NCI-H82 (cell line): ENCODE measurements around the gene ADAM22.
"Not testable (repeated sequence)": the region's sequence is repeated elsewhere in the genome, so short reads cannot be mapped to it uniquely, and the experiment has no call there.

Source experiments
- DNase-seq: peaks from one replicate; lab custom pipeline; 2025; lab: John Stamatoyannopoulos, UW

The ADAM22 gene

DNA sequence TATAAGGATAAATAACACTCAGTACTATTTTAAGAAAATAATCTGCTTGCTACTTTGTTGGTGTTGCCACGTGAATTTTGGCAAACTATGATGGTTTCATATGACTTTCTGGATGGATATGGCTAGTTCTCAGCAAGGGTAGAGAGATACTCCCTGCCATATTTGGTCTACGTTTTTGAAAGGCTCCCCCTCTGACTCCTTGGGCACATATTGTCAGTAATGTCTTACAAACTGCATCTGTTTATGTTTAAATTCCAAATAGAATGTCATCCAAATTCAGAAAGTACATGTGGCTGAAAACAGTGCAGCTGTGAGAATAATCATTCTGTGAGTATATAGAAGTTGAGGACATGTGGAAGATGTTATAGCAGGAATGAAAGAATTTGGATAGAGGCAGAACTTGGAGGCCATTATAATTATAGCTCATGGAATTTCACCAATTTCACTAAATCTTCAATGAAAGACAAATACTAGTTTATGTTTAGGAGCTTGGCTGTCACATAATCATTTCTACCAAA, 178.0 kb downstream of the ADAM22 start:
- no peak for DNase-seq

DNA sequence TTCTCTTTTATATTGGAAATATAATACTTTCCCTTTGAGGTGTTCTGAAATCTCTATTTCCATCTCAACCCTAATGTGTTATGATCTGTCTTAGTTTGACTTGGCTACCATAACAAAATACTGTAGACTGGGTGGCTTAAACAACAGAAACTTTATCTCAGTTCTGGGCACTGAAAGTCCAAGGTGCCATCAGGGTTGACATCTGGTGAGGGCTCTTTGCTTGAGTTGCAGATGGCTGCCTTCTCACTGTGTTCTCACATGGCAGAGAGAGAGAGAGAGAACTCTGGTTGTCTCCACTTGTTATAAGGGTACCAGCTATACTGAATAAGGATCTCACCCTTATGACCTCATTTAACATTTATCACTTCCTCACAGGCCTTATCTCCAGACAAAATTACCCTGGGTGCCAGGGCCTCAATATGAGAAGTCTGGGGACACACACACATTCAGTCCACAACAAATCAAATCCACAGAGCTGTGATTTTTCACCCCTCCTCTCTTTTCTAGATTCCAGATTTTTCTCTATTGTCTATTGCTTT, 181.3 kb downstream of the ADAM22 start:
- peak; percentile 14 for DNase-seq

DNA sequence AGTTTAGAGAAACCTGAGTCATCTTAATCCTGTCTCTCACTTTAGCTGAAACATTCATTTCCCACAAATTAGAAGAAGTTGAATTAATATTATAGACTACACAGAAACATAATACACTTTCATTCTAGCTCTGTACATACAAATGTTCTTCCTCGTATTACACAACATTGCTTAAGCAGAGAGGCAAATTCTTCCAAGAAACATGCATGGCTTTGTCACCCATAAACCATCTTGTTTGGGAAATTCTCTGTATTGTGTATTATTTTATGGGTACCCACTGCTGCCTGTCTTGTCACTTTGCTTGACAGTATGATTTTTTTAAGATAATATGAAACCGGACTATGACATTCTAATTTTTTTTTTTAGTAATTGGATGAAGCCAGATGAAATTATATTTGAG, 181.8 kb downstream of the ADAM22 start:
- DNase-seq, result no peak

DNA sequence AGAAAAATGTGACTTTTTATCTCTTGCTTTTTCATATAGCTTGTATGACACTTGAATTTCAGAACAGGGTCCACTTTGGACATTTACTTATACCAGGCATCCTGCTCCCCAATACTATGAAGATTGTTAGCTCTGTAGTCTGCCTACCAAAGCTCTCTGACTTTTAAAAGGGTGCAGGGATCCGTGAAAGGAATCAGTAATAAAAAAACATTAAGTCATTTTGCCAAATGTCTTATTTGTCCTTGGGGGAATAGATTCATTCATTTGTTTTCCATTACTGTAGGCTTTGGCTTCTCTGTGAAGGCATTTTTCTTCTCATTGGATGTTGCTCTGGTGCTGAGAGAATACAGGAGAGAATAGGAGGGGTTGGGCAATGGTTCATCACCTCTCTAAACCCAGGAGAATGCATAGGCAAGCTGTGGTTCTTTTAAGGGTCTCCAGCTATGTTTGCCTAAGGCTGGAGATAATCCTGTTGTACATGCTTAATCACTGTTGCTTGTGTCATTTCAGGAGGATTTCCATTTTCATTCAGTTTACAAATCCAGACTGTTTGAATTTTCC, 182.3 kb downstream of the ADAM22 start:
- peak; percentile 84 for DNase-seq

DNA sequence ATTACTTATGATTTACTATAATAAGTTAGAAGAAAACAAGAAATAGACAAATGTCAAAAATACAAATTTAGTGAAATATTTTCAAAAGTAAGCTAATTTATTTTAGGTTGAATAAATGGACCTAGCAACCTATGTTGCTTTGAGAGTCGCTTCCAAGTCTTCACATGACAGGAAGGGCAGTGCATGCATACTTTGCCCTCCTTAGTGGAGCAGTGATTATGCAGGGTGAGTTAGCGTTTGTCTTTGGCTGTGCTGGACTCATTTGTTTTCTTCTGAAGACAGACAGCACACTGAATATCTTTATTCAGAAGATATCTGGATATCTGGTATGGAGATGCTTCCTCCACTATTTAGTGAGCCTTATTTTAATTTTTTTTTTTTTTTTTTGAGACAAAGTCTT, 183.3 kb downstream of the ADAM22 start:
- no peak for DNase-seq

DNA sequence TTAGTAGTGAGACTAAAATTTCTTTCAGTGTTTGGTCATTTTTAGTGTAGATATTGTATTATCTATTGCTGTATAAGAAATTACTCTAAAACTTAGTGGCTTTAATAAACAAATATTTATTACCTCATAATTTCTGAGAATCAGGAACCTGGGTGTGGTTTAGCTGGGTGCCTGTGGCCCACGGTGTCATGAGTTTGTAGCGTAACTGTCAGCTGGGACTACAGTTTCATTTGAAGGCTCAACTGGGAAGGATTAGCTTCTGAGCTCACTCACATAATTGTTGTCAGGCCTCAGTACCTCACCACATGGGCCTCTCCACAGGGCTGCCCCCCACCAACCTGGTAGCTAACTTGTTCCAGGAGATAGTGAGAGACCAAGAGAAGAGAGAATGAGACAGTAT, 187.3 kb downstream of the ADAM22 start:
- peak; percentile 47 for DNase-seq

DNA sequence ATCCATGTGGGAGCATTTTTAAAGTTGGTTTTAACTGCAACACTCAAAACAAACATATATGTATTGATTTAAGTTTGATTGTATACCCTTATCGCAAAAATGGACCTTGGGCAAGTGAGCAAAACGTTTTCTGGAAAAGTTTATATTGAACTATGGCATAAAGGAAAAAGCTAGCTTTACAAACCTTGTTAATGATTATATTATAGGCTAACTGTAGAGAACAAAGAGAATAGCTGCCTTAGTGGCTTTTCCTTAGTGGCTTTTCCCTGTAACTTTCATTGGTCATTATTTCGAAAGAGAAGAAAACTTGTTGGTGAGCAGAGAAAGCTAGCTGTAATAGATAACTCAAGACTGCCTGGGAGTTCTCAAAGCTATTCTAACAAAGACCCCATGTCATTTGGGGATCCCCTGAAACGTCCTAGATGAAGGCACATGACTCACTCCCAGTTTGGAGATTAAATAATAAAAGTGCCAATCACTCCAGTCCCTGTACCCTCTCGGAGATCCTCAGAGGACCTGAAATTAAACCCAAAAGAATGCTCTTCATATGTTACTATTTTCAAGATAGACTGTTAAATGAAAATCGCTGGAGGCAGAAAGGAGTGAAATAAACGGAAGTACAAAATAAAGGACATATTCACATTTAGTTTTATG, 193.7 kb downstream of the ADAM22 start:
- no peak for DNase-seq

DNA sequence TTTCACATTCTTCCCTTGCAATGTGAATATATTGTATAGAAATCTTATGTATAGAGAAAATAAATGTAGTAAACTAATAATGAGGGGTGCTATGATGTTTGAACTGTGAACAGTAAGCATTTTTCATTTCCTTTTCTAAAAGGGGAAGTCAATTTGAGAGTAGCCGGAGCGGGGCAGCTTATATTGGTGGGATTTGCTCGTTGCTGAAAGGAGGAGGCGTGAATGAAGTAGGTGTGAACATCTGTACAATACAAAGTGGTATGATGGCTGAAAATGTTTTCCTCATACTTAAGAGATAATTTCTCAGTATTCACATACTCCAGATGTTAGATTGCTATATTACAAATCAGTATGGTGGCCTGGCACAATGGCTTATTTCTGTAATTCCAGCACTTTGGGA, 198.7 kb downstream of the ADAM22 start:
- DNase-seq, result no peak

DNA sequence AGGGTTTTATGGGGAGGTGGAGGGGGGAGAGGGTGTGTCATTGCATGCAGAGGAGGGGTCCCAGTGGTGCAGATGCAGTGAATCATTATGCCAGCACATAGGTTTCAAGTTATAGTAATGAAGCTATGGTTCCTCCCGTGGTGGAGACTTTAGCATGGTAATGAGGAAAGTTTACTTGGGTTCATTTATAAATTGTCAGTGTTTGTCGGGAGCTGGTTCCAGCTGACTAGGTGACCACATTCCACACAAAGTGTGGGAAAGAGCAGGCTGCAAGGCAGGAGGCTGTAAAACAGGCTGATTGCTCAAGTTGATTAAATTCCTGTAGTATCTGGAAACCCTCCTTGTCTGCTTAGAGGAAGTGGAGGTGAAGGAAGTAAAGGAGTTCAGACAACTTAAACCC, 206.9 kb downstream of the ADAM22 start:
- no peak for DNase-seq

DNA sequence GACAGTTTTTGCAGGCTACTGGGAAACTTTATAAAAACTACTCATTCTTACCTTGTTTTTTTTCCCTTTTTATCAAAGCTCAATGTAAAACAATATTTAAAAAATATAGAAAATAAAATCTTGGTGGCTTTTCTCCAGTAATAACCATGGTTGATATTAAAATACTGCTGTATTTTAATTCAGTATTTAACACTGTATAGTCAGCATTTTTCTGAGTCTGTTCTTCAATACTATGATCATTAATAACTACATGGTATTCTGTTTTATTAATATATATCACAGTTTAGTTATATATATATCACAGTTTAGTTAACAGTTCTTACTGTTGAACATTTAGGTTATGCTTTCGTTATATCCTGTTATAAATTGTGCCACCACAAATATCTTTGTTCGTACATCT, 207.4 kb downstream of the ADAM22 start:
- DNase-seq, result no peak

DNA sequence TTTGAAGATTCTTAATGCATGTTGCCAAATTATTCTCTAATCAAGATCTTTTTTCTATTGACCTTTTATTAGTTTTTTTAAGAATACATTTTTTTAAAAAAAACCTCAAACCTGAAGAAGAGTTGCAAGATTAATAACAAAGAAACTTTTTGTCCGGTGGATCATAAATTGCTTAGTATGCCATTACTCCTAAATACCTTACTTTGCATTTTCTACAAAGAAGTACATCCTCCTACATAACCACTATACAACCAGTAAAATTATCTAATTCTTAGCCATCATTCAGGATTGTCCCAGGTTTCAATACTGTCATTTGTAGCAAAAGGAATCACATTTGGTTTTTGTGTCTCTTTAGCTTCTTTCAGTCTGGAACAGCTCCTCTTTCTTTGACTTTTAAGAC, 207.9 kb downstream of the ADAM22 start:
- no peak for DNase-seq

DNA sequence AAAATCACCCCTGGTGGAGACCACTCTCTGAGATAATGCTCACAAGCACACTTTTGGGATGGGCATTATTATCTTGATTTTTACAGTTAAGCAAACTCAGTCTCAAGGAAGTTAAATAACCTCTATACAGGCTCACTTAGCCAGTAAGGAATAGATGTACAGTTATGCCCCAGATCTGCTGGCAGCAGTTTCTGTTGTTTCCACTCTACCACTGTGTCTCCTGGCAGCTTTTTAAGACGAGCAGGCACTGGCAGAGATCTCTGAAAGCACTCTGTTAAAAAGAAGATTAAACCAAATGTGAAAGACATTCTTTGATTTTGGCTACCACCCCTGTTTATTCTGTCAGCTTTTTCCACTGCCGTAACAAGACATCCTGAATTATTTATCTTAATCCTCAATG, 212.6 kb downstream of the ADAM22 start:
- DNase-seq, result no peak

DNA sequence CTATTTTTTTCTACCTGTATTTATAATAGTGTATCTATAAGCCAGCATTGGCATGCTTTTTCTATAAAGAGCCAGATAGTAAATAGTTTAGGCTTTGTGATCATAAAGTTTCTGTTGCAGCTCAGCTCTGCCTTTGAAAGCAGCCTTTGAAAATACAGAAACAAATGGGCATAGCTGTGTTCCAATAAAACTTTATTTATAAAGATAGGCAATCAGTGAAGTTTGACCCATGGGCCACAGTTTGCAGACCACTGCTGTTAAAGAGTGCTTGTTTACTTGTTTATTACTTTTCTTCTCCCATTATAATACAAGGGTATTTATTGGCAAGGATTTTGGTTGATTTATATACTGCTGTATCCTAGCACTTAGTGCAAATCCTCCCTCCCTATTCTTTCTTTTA, 213.3 kb downstream of the ADAM22 start:
- no peak for DNase-seq

DNA sequence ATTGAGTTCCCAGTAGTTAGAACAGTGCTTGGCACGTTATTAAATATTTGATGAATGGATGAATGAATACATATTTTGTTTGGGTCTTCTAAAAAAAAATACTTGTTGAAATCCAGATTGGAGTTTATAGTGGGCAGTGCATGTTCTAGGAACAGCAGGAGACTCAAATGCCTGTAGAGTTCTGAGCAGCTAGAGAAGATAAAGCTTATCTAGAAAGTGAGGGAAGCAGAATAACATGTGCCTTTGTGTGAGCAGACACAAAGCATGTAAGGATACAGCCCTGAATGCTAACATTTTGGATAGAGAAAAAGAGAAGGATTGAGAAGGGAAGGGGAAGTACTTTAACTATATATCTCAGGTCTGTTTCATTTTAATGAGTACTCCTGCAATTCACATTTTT, 213.9 kb downstream of the ADAM22 start:
- no peak for DNase-seq

DNA sequence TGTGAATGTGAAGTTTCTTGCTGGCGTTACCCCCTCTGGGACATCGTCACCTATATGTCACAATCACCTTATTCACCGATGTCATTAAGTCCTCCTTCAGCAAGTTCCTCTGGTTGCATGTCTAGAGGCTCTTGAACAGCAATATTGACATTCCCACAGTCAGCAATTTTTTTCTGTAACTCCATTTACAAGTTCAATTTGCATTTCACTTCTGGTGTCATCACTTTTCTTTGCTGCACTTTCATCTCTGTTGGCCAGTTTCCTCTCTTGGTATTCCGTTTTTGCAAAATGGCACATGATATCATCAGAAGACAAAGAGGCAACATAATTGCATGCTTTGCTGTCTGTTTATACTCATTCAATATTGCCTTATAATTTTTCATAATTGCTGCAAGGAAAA, 216.0 kb downstream of the ADAM22 start:
- no peak for DNase-seq

DNA sequence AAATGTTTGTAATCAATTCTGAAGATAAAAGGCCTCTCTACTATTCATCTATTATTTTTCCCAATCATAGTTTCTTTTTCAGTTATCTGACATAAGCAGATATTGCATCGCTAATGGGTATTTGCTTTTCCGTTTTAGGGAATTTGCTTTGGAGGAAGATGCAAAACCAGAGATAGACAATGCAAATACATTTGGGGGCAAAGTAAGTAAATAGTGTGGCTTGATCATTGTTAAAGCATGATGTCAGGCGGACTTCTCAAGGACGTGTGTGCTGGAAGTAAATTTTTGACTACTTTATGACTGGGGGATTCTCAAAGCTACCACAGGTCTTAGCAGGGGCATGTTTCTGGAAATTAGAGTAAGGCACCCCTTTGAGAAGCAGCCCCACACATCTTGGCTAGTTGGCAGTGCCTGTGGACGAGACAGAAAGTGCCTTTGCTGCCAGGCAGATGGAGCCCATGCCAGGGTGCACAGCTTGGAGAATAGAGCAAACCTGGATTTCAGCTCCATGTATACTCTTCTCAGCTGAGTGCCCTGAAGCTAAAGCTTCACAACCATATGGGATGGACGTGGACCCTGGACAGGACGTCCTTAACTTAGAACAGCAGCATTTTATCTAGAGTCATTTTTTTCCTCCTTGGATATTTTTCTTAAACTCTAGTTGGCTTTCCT, 217.2 kb downstream of the ADAM22 start:
- no peak for DNase-seq

DNA sequence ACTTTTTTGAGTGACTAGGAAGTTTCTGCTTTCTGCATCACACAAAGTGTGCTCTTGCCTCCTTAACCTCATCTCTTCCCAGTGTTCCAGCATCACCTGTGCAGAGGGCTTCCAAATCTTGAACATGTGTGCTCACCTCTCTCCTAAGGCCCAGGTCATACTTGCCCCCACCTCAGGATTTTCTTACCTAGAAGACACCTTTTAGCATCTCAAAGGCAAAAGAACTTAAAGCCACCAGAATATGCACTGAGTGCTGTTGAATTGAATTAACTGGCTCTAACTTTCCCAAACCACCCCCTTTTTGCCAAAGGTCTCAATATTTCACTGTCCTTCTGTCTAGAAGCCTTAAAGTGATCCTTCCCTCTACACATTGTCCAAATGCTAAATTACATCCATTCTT, 219.3 kb downstream of the ADAM22 start:
- DNase-seq, result no peak

DNA sequence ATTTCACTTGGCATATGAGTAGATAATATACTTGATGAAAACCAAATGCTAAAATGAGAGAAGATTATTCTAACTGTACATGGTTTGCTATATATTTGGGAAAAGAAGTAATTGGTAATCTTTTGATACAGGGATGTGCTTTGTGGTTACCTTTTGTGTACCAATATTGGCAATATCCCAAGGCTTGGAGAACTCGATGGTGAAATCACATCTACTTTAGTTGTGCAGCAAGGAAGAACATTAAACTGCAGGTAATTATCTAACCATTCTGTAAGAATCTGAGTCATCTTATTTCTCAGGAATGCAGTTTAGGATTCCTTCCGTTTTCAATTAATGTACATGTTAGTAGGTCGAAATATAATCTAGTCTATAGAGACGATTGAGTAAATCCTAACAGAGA, 221.7 kb downstream of the ADAM22 start:
- no peak for DNase-seq

DNA sequence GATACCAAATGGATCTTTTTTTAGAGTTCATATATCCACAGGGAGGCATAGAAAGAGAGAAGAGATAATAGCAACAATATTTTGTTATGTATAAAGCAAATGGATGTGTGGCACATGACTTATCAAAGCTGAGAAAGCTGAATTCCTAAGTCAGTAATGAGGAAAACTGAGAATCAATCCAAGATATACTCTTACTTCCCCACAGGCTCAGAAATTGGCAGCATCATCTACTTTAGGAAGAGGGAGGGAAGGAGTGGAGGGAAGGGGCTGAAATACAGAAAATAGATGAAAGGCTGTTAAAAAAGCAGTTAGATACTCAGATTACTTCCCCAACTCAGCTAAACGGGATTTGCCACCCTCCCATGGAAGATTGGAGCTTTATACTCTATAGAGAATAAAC, 222.3 kb downstream of the ADAM22 start:
- DNase-seq, result no peak

DNA sequence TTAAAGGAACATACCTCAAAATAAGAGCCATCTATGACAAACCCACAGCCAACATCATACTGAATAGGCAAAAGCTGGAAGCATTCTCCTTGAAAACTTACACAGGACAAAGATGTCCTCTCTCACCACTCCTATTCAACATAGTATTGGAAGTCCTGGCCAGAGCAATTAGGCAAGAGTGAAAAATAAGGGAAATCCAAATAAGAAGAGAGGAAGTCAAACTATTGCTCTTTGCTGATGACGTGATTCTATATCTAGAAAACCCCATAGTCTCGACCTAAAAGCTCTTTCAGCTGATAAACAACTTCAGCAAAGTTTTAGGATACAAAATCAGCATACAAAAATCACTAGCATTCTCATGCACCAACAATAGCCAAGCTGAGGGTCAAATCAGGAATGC, 225.7 kb downstream of the ADAM22 start:
- not testable (repeated sequence) for DNase-seq

DNA sequence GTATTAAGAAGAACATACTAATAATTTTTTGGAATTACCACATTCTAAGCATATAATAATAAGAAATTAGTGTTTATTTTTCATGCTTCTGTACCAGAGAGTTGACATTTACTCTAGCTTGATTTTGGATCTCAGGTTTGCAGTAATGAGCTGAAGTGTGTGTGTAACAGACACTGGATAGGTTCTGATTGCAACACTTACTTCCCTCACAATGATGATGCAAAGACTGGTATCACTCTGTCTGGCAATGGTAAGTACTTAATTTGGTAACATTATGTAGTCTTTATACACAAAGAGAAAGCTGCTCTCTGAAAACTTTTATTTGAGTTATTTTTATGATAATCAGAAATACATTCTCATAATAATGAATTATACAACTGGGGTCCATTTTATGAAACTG, 231.6 kb downstream of the ADAM22 start:
- DNase-seq, result no peak

DNA sequence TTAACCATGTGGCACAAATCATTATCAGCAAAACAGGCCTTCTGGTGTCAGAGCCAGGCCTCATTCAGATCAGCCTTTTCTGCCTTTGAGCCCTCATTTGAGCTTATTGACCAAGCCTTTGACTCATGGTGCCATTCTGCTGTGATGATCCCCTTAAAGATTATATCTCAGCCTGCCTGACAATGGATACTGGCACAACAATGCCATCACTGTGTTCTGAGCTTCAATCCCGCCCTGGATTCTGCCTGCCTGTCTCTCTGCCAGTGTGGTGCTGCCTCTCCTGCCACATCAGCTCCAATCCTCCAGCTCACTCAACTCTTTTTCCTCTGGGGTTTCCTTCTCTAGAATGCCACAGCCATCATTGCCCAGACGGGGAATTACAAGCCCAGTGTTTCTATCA, 233.2 kb downstream of the ADAM22 start:
- DNase-seq, result no peak

DNA sequence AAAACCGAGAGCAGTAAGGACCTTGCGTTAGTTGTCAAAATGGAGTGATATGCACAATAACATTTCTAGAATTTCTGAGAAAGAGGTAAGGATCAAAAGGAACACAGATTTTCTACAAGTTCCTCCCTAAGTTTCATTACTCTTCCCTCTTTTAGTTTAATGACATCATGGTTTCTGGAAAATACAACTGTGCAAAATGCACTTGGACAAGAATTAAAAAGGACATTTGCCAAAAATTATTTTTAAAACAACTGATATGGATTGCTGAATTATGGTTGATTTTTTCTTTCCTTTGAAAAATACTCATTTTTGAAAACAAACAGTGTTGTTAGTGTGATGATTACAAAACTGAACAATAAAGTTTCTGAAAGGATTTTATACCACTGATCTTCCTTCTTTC, 233.7 kb downstream of the ADAM22 start:
- no peak for DNase-seq
